IMR-90 (cell line): ENCODE measurements around the gene MAN2A1. TPM values are rescaled to one million over a fixed set of nuclear protein-coding genes. Genes with fewer than 3 reads are reported as not detected.

Experiments used
- ATAC-seq: fragments of 200-7000 bp; cut with Tn5 transposase; 2 replicates; pipeline ENCODE4 v1.9.1; 2020; ENCODE audit warnings: low read depth, mild to moderate bottlenecking, moderate library complexity
- BruUV-seq: library from RNA; stranded (reverse); fragments of 400-500 nt; replicated peaks from 2 replicates; lab custom pipeline; 2021; lab: Mats Ljungman, UMichigan
- CTCF ChIA-PET: fragments of 300-600 bp; formaldehyde crosslinking; extraction: SDS; loops from one replicate; lab custom pipeline; 2021; ENCODE audit warnings: antibody characterized with exemption; lab: Yijun Ruan, JAX
- POLR2A ChIA-PET: fragments of 300-600 bp; sonication (Branson Sonifier 250); formaldehyde crosslinking; loops from one replicate; lab custom pipeline; 2022; ENCODE audit warnings: antibody characterized with exemption; ENCODE audit not compliant: unreplicated experiment; lab: Charles Lee
- DNase-seq: peaks from one replicate; pipeline ENCODE4 v3.0.0; 2013
- H2AFZ ChIP-seq: replicated peaks from 2 replicates; pipeline ENCODE3; 2013; ENCODE audit warnings: low read length, mild to moderate bottlenecking; ENCODE audit not compliant: poor library complexity
- H2AK5ac ChIP-seq: 2 replicates; pipeline ENCODE4 v1.6.1; 2013; ENCODE audit warnings: low read depth, low read length, inconsistent platforms
- H2AK9ac ChIP-seq: replicated peaks from 2 replicates; pipeline ENCODE3; 2013; ENCODE audit warnings: mild to moderate bottlenecking, low read depth, low read length, moderate library complexity; ENCODE audit not compliant: poor library complexity
- H2BK120ac ChIP-seq: 2 replicates; pipeline ENCODE4 v1.6.1; 2013; ENCODE audit warnings: low read depth, low read length, inconsistent platforms
- H2BK15ac ChIP-seq: 3 replicates; pipeline ENCODE4 v1.6.1; 2013; ENCODE audit warnings: low read depth, low read length, inconsistent platforms
- H2BK20ac ChIP-seq: 2 replicates; pipeline ENCODE4 v1.6.1; 2013; ENCODE audit warnings: low read depth, mild to moderate bottlenecking, inconsistent platforms, low read length, moderate library complexity
- H2BK5ac ChIP-seq: 2 replicates; pipeline ENCODE4 v1.6.1; 2013; ENCODE audit warnings: mild to moderate bottlenecking, low read depth, low read length, inconsistent platforms; ENCODE audit not compliant: poor library complexity, severe bottlenecking
- H3K14ac ChIP-seq: replicated peaks from 2 replicates; pipeline ENCODE4 v1.6.1; 2013; ENCODE audit warnings: low read depth, low read length, inconsistent platforms
- H3K18ac ChIP-seq: 2 replicates; pipeline ENCODE4 v1.6.1; 2013; ENCODE audit warnings: low read depth, low read length, control low read depth
- H3K23ac ChIP-seq: 2 replicates; pipeline ENCODE4 v1.6.1; 2013; ENCODE audit warnings: low read depth, low read length, inconsistent platforms
- H3K27ac ChIP-seq: 2 replicates; pipeline ENCODE4 v1.5.1; 2013; ENCODE audit warnings: mild to moderate bottlenecking, control low read depth, low read length; ENCODE audit not compliant: insufficient read depth
- H3K27me3 ChIP-seq: 2 replicates; pipeline ENCODE4 v1.6.1; 2013; ENCODE audit warnings: low read length; ENCODE audit not compliant: control insufficient read depth, insufficient read depth
- H3K36me3 ChIP-seq: 2 replicates; pipeline ENCODE4 v1.6.1; 2013; ENCODE audit warnings: low read length, mixed read lengths; ENCODE audit not compliant: control insufficient read depth, insufficient read depth
- H3K4ac ChIP-seq: 2 replicates; pipeline ENCODE4 v1.6.1; 2013; ENCODE audit warnings: low read depth, low read length, inconsistent platforms
- H3K4me1 ChIP-seq: 2 replicates; pipeline ENCODE4 v1.6.1; 2013; ENCODE audit warnings: low read length, mixed read lengths; ENCODE audit not compliant: control insufficient read depth, insufficient read depth
- H3K4me2 ChIP-seq: 2 replicates; pipeline ENCODE4 v1.6.1; 2013; ENCODE audit warnings: low read depth, mild to moderate bottlenecking, control low read depth, low read length, moderate library complexity
- H3K4me3 ChIP-seq: 2 replicates; pipeline ENCODE4 v1.5.1; 2013; ENCODE audit warnings: low read depth, mild to moderate bottlenecking, control low read depth, low read length, moderate library complexity; ENCODE audit not compliant: insufficient read depth
- H3K56ac ChIP-seq: 2 replicates; pipeline ENCODE4 v1.6.1; 2013; ENCODE audit warnings: low read length, inconsistent platforms; ENCODE audit not compliant: insufficient read depth; ENCODE audit errors: extremely low read depth
- H3K79me1 ChIP-seq, 2 experiments: 2 replicates each; pipeline ENCODE4 v1.6.1; 2013; ENCODE audit warnings: low read length in 2 of 2, inconsistent platforms in 1 of 2, low read depth in 1 of 2
- H3K9ac ChIP-seq: 2 replicates; pipeline ENCODE4 v1.6.1; 2013; ENCODE audit warnings: low read depth, low read length, control low read depth
- H3K9me1 ChIP-seq: 2 replicates; pipeline ENCODE4 v1.6.1; 2013; ENCODE audit warnings: low read length, inconsistent platforms; ENCODE audit not compliant: insufficient read depth
- H3K9me3 ChIP-seq: 2 replicates; pipeline ENCODE4 v1.6.1; 2013; ENCODE audit warnings: low read length; ENCODE audit not compliant: control insufficient read depth, insufficient read depth
- H4K20me1 ChIP-seq: 2 replicates; pipeline ENCODE4 v1.6.1; 2013; ENCODE audit warnings: low read length, inconsistent platforms; ENCODE audit not compliant: insufficient read depth
- H4K5ac ChIP-seq: 2 replicates; pipeline ENCODE4 v1.6.1; 2013; ENCODE audit warnings: mild to moderate bottlenecking, low read depth, low read length, control low read depth
- H4K8ac ChIP-seq, 2 experiments: 2 replicates each; pipeline ENCODE4 v1.6.1; 2013; ENCODE audit warnings: low read depth in 2 of 2, low read length in 2 of 2, control low read depth in 1 of 2, inconsistent platforms in 1 of 2
- H4K91ac ChIP-seq: 2 replicates; pipeline ENCODE4 v1.6.1; 2013; ENCODE audit warnings: low read depth, low read length, inconsistent platforms; ENCODE audit not compliant: insufficient read depth
- BHLHE40 ChIP-seq: fragments of 150-350 bp; IDR thresholded peaks from 2 replicates; pipeline ENCODE4 v1.6.1; 2016; ENCODE audit warnings: mild to moderate bottlenecking, low read depth, low read length
- CEBPB ChIP-seq: IDR thresholded peaks from 2 replicates; pipeline ENCODE4 v1.6.1; 2012; ENCODE audit warnings: low read depth, low read length, improper control_type of control experiment
- CHD1 ChIP-seq: IDR thresholded peaks from 2 replicates; pipeline ENCODE4 v1.6.1; 2012; ENCODE audit warnings: low read depth, low read length, improper control_type of control experiment
- CTCF ChIP-seq: conservative IDR thresholded peaks from 2 replicates; pipeline ENCODE4 v1.5.1; 2012; ENCODE audit warnings: mild to moderate bottlenecking, low read depth, low read length, improper control_type of control experiment
- ELK1 ChIP-seq: fragments of 150-350 bp; IDR thresholded peaks from 2 replicates; pipeline ENCODE4 v1.6.1; 2016; ENCODE audit warnings: low read depth, mild to moderate bottlenecking, low read length, moderate library complexity, borderline replicate concordance
- FOS ChIP-seq: fragments of 150-350 bp; IDR thresholded peaks from 2 replicates; pipeline ENCODE4 v1.6.1; 2016; ENCODE audit warnings: low read depth, low read length
- MAFK ChIP-seq: IDR thresholded peaks from 2 replicates; pipeline ENCODE4 v1.6.1; 2012; ENCODE audit warnings: low read depth, low read length, improper control_type of control experiment
- MAZ ChIP-seq: IDR thresholded peaks from 2 replicates; pipeline ENCODE4 v1.6.1; 2012; ENCODE audit warnings: low read depth, mild to moderate bottlenecking, low read length, improper control_type of control experiment, moderate library complexity, borderline replicate concordance
- MXI1 ChIP-seq: IDR thresholded peaks from 2 replicates; pipeline ENCODE4 v1.6.1; 2012; ENCODE audit warnings: low read depth, mild to moderate bottlenecking, low read length, moderate library complexity, borderline replicate concordance
- NFE2L2 ChIP-seq: fragments of 150-350 bp; IDR thresholded peaks from 2 replicates; pipeline ENCODE4 v1.6.1; 2016; ENCODE audit warnings: low read depth, mild to moderate bottlenecking, low read length
- POLR2A ChIP-seq: IDR thresholded peaks from 2 replicates; pipeline ENCODE4 v1.6.1; 2012; ENCODE audit warnings: mild to moderate bottlenecking, low read depth, low read length
- RAD21 ChIP-seq: IDR thresholded peaks from 2 replicates; pipeline ENCODE4 v1.6.1; 2012; ENCODE audit warnings: low read length, improper control_type of control experiment
- RCOR1 ChIP-seq: IDR thresholded peaks from 2 replicates; pipeline ENCODE4 v1.6.1; 2012; ENCODE audit warnings: mild to moderate bottlenecking, low read length, improper control_type of control experiment; ENCODE audit not compliant: insufficient replicate concordance
- RFX5 ChIP-seq: IDR thresholded peaks from 2 replicates; pipeline ENCODE4 v1.8.0; 2012; ENCODE audit warnings: low read depth, mild to moderate bottlenecking, low read length, moderate library complexity
- SMC3 ChIP-seq: fragments of 150-350 bp; IDR thresholded peaks from 2 replicates; pipeline ENCODE4 v1.6.1; 2016; ENCODE audit warnings: low read depth, mild to moderate bottlenecking, antibody characterized with exemption, low read length, moderate library complexity
- USF2 ChIP-seq: fragments of 150-350 bp; IDR thresholded peaks from 2 replicates; pipeline ENCODE4 v1.6.1; 2017; ENCODE audit warnings: mild to moderate bottlenecking, antibody characterized with exemption, low read length, low read depth
- WGBS, 2 experiments: methylation state at CpG; one replicate each; pipeline versions ENCODE4 v1.1.5 to v1.1.7; 2013; ENCODE audit warnings: missing lambda C conversion rate in 2 of 2; ENCODE audit not compliant: insufficient read length in 1 of 2; ENCODE audit errors: extremely low coverage in 2 of 2; 5-methylcytosine and 5-hydroxymethylcytosine counted together
- dilution Hi-C: fragments of 300-500 bp; cut with HindIII; formaldehyde crosslinking; loops from one replicate; pipeline ENCODE4 v1.14.3; 2018; ENCODE audit warnings: low sequenced_read_pairs; ENCODE audit not compliant: unreplicated experiment
- in situ Hi-C: fragments of 300-500 bp; cut with MboI; formaldehyde crosslinking; loops from 3 replicates; pipeline ENCODE4 v1.14.3; 2019; ENCODE audit warnings: low sequenced_read_pairs, inconsistent platforms, mixed read lengths
- intact Hi-C: fragments of 100-400 bp; cut with micrococcal nuclease; formaldehyde crosslinking; loops from 2 replicates; pipeline ENCODE4 v1.10.0; 2022
- polyA plus RNA-seq, 3 experiments: library from polyadenylated mRNA; depleted of rRNA; stranded (reverse); fragments of >200 nt; gene quantifications; 2 replicates each; pipeline ENCODE4 v1.2.3, GENCODE V29; 2012; ENCODE audit warnings: low replicate concordance in 1 of 3
- total RNA-seq: library from RNA; depleted of rRNA; stranded (reverse); fragments of >200 nt; gene quantifications from 2 replicates; pipeline ENCODE4 v1.2.3, GENCODE V29; 2012

MAN2A1 gene
- total and polyA plus RNA-seq, 2 of the 4 experiments (the other 2 are of a cell fraction): 16.4 to 29.6 TPM

- in situ Hi-C loops: no loop called here
- H3K18ac ChIP-seq: no peak overlapping the region
- H2BK15ac ChIP-seq: no peak overlapping the region
- H4K5ac ChIP-seq: no peak overlapping the region
- H3K36me3 ChIP-seq: peaks cover 10% of the 10 kb centered on the region
- no peak overlapping the region for H3K23ac ChIP-seq
- dilution Hi-C loops: no loop called here
- H3K4me2 ChIP-seq: no peak overlapping the region
- H2BK5ac ChIP-seq: no peak overlapping the region
- H3K56ac ChIP-seq: no peak overlapping the region
- no peak overlapping the region for H3K9ac ChIP-seq
- H2BK20ac ChIP-seq: no peak overlapping the region
- H4K8ac ChIP-seq: no peak overlapping the region
- no peaks in the 10 kb centered on the region for H3K27me3 ChIP-seq
- H3K4me1 ChIP-seq: no peaks in the 10 kb centered on the region
- no peak overlapping the region for H3K4ac ChIP-seq
- no peak overlapping the region for H2AFZ ChIP-seq
- no peaks in the 10 kb centered on the region for H4K20me1 ChIP-seq
- no TSS peak for BruUV-seq
- TF ChIP-seq USF2: no peak
- TF ChIP-seq SMC3: no peak
- TF ChIP-seq MXI1: no peak
- no peak for TF ChIP-seq ELK1
- TF ChIP-seq RCOR1: no peak
- TF ChIP-seq RAD21: no peak
- no peak for TF ChIP-seq CTCF
- no peak for TF ChIP-seq BHLHE40
- TF ChIP-seq FOS: no peak
- no peak for TF ChIP-seq MAFK
- TF ChIP-seq NFE2L2: no peak
- no peak for TF ChIP-seq RFX5
- no peak for TF ChIP-seq POLR2A
- TF ChIP-seq MAZ: no peak
- TF ChIP-seq CEBPB: no peak
- TF ChIP-seq CHD1: no peak
- H2BK120ac ChIP-seq: no peak overlapping the region
- H3K9me3 ChIP-seq: no peaks in the 10 kb centered on the region
- ATAC-seq: no peak
- POLR2A ChIA-PET: no interaction called here
- intact Hi-C loops: no loop called here
- peaks cover 4% of the 10 kb centered on the region for H3K9me1 ChIP-seq
- no peak for DNase-seq
- H3K27ac ChIP-seq: no peak overlapping the region
- no peak overlapping the region for H2AK5ac ChIP-seq
- no peak overlapping the region for H4K91ac ChIP-seq
- no peak overlapping the region for H3K4me3 ChIP-seq
- WGBS, 2 experiments: no CpG with 5 or more reads among the region's 1 CpG
- H3K79me1 ChIP-seq: no peaks in the 10 kb centered on the region
- H2AK9ac ChIP-seq: no peak overlapping the region
- H3K14ac ChIP-seq: no peak overlapping the region
- CTCF ChIA-PET: no interaction called here
Observed at GRCh38 chr5:109816732-109817131, 127.0 kb downstream of the MAN2A1 start.
